GM21447 (cell line): ENCODE measurements around the gene PCSK7.

ENCODE experiments used
- ATAC-seq: cut with Tn5 transposase; IDR thresholded peaks from one replicate; pipeline ENCODE4 v1.9.1; 2021; ENCODE audit not compliant: unreplicated experiment

Gene PCSK7

DNA sequence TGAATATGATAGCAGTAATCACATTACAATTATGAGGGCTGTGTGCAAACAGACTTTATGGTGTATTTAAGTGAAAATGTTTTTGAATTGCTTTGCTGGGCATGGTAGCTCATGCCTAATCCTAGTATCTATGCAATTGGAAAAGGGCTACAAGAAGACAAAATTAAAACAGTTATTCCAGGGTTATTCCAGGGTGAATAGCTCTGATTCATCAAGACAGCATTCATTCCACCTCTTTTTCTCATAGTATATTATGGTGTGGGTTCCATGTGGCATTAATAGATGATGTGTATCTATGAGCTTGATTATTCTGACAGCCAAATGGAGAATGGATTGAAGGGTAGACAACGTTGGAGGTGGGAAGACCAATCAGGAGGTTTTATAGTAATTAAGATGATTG, 65.4 kb downstream of the PCSK7 start:
- no peak for ATAC-seq

DNA sequence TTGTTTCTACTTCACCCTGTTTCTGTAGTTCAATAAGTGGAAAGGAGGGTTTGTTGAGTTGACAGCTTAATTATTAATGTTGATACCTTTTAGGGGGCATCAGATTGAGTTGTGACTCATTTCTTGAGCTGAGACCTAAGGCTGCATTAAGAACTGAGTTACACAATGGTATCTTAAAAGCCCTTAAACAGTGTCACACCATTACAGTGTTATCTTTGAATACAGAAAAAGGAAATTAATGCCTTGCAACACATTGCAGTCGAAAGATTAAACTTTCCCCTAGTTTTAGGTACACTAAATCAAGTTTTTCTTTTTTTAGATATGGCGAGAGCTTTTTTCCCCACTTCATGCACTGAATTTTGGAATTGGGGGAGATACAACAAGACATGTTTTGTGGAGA, 71.0 kb downstream of the PCSK7 start:
- no peak for ATAC-seq

DNA sequence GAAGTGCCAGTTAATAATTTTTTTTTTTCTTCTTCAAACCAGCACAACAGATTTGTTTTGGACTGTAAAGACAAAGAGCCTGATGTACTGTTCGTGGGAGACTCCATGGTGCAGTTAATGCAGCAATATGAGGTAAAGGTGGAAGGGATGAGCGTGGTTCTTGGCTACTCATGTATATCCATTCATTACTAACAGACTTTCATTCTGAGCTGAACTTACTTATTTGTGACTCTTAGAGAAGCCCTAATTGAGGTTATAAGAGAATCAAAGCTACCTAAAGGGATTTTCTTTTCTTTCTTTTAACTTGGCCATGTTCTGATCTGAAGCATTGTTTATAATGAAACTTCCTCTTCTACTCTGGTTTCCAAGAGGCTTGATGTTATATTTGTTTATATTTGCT, 72.0 kb downstream of the PCSK7 start:
- ATAC-seq: no peak

DNA sequence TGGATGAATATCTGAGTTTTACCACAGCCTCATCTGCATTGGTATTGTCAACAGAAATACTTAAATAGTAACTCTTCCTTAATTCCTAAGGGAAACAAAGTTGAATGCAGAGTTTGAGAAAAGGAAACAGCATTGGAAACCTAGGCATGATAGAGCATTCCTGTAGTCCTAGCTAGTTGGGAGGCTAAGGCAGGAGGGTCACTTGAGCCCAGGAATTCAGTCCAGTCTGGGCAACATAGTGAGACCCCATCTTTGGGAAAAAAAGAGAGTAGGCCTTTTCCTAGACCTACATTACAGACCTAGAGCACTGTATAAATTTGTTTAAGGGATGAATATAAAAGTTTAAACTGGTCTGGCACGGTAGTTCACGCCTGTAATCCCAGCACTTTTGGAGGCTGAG, 74.4 kb downstream of the PCSK7 start:
- no peak for ATAC-seq

DNA sequence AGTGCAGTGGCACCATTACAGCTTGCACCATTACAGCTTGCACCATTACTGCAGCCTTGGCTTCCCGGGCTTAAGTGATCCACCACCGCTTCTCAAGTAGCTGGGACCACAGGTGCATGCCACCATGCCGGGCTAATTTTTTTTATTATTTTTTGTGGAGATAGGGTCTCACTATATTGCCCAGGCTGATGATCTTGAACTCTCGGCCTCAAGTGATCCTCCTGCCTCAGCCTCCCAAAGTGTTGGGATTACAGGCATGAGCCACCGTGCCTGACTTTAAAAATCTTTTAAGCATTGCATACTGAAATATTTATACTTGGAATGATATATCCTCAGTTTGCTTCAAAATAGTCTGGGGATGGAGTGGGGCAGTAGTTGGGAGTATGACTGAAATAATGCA, 77.4 kb downstream of the PCSK7 start:
- ATAC-seq: no peak
